Neural cell (in vitro differentiated cells): ENCODE measurements around the gene KLHDC2.
"Not testable (repeated sequence)": the region's sequence is repeated elsewhere in the genome, so short reads cannot be mapped to it uniquely, and the experiment has no call there.

Source experiments
- EZH2 ChIP-seq: fragments of 200-600, 300-800 bp; shearing (Covaris generic), sonication (generic); IDR thresholded peaks from 2 replicates; pipeline ENCODE4 v1.6.1; 2014; ENCODE audit warnings: antibody characterized with exemption, low read length, borderline replicate concordance, mild to moderate bottlenecking; ENCODE audit not compliant: insufficient read depth, poor library complexity, severe bottlenecking
- MXI1 ChIP-seq: fragments of 450-650 bp; conservative IDR thresholded peaks from 2 replicates; pipeline ENCODE4 v1.6.1; 2014; ENCODE audit warnings: antibody characterized with exemption, mild to moderate bottlenecking; ENCODE audit not compliant: poor library complexity, severe bottlenecking
- POLR2AphosphoS5 ChIP-seq: IDR thresholded peaks from 2 replicates; pipeline ENCODE4 v1.6.1; 2012
- RAD21 ChIP-seq: fragments of 450-650 bp; conservative IDR thresholded peaks from 2 replicates; pipeline ENCODE4 v1.6.1; 2014; ENCODE audit warnings: antibody characterized with exemption, mild to moderate bottlenecking, moderate library complexity
- SMC3 ChIP-seq: fragments of 450-650 bp; conservative IDR thresholded peaks from 2 replicates; pipeline ENCODE4 v1.6.1; 2014; ENCODE audit warnings: antibody characterized with exemption, mild to moderate bottlenecking, moderate library complexity; ENCODE audit not compliant: poor library complexity
- TAF1 ChIP-seq: IDR thresholded peaks from 2 replicates; pipeline ENCODE4 v1.6.1; 2012; ENCODE audit warnings: low read depth
- TF ChIP-seq, protein P1 (sequence below): fragments of 450-650 bp; IDR thresholded peaks from 2 replicates; pipeline ENCODE4 v1.5.1; 2014; ENCODE audit warnings: antibody characterized with exemption, mild to moderate bottlenecking, moderate library complexity; ENCODE audit not compliant: poor library complexity, severe bottlenecking

DNA sequence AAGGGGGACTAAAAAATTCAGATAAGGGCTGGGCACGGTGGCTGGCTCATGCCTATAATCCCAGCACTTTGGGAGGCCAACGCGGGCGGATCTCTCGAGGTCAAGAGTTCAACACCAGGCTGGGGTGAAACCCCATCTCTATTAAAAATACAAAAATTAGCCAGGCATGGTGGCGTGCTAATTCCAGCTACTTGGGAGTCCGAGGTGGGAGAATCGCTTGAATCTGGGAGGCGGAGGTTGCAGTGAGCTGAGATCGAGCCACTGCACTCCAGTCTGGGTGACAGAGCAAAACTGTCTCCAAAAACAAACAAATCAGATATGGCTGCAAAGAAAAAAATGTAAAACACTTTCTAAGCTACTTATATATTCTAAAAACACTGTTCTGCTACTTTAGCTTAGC, 3.7 kb downstream of the KLHDC2 start:
- TF ChIP-seq, protein P1, sequence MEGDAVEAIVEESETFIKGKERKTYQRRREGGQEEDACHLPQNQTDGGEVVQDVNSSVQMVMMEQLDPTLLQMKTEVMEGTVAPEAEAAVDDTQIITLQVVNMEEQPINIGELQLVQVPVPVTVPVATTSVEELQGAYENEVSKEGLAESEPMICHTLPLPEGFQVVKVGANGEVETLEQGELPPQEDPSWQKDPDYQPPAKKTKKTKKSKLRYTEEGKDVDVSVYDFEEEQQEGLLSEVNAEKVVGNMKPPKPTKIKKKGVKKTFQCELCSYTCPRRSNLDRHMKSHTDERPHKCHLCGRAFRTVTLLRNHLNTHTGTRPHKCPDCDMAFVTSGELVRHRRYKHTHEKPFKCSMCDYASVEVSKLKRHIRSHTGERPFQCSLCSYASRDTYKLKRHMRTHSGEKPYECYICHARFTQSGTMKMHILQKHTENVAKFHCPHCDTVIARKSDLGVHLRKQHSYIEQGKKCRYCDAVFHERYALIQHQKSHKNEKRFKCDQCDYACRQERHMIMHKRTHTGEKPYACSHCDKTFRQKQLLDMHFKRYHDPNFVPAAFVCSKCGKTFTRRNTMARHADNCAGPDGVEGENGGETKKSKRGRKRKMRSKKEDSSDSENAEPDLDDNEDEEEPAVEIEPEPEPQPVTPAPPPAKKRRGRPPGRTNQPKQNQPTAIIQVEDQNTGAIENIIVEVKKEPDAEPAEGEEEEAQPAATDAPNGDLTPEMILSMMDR, result not testable (repeated sequence)
- TF ChIP-seq EZH2, RAD21, SMC3, MXI1, POLR2AphosphoS5, TAF1: not testable (repeated sequence)
